ENCODE measurements around the gene TLCD3A.
"Not testable (repeated sequence)": the region's sequence is repeated elsewhere in the genome, so short reads cannot be mapped to it uniquely, and the experiment has no call there.

Gene TLCD3A

GRCh38 chr17:732067-732901, at the start of gene TLCD3A:
Gene TLCD3A, plus strand, starts transcription at chr17:732596. Its CDS starts 52 bp downstream, at chr17:732648.
- peak; percentile 43 for DNase-seq (ENCODE audit: low spot score)

- DNase-seq (ENCODE audit: low spot score), result no peak
These were observed 49.4 kb upstream of the TLCD3A start for GRCh38 chr17:683040-683439.

- no peak for DNase-seq (ENCODE audit: low spot score)
These were observed 48.7 kb upstream of the TLCD3A start for GRCh38 chr17:683499-684254.

GRCh38 chr17:685006-685405, 47.4 kb upstream of the TLCD3A start:
- peak; percentile 93 for DNase-seq (ENCODE audit: low spot score)

- DNase-seq (ENCODE audit: low spot score), result peak; percentile 75
These were observed 44.1 kb upstream of the TLCD3A start for GRCh38 chr17:688100-688989.

- DNase-seq (ENCODE audit: low spot score), result no peak
These were observed 42.7 kb upstream of the TLCD3A start for GRCh38 chr17:689556-690275.

- no peak for DNase-seq (ENCODE audit: low spot score)
These were observed 42.0 kb upstream of the TLCD3A start for GRCh38 chr17:690361-690760.

GRCh38 chr17:691423-691822, 41.0 kb upstream of the TLCD3A start:
- DNase-seq (ENCODE audit: low spot score), result no peak

- no peak for DNase-seq (ENCODE audit: low spot score)
These were observed 40.3 kb upstream of the TLCD3A start for GRCh38 chr17:692116-692515.

- no peak for DNase-seq (ENCODE audit: low spot score)
These were observed 38.4 kb upstream of the TLCD3A start for GRCh38 chr17:693791-694638.

- DNase-seq (ENCODE audit: low spot score), result no peak
These were observed 36.0 kb upstream of the TLCD3A start for GRCh38 chr17:696369-696768.

GRCh38 chr17:697682-698081, 34.7 kb upstream of the TLCD3A start:
- DNase-seq (ENCODE audit: low spot score), result no peak

- DNase-seq (ENCODE audit: low spot score), result not testable (repeated sequence)
These were observed 34.3 kb upstream of the TLCD3A start for GRCh38 chr17:698096-698495.

GRCh38 chr17:699345-699744, 33.1 kb upstream of the TLCD3A start:
- DNase-seq (ENCODE audit: low spot score), result no peak

- DNase-seq (ENCODE audit: low spot score), result peak; percentile 62
These were observed 31.8 kb upstream of the TLCD3A start for GRCh38 chr17:700504-701094.

- DNase-seq (ENCODE audit: low spot score), result no peak
These were observed 29.1 kb upstream of the TLCD3A start for GRCh38 chr17:703081-703875.

GRCh38 chr17:704111-704864, 28.1 kb upstream of the TLCD3A start:
- no peak for DNase-seq (ENCODE audit: low spot score)

GRCh38 chr17:705011-705410, 27.4 kb upstream of the TLCD3A start:
- no peak for DNase-seq (ENCODE audit: low spot score)

GRCh38 chr17:705863-706262, 26.5 kb upstream of the TLCD3A start:
- DNase-seq (ENCODE audit: low spot score), result no peak

Measured in cerebellar cortex (tissue), 1 donor.